Stimulated activated CD4-positive, alpha-beta T cell treated with anti-CD3 and anti-CD28 coated beads, TNF-alpha, amount 100 ng/mL, for 24 hours (primary cell): ENCODE data around the gene CXCL17.

Source experiments
- DNase-seq, 3 experiments: peaks; one replicate each; pipeline ENCODE4 v3.0.0-alpha.2; 2020; ENCODE audit warnings: low read depth in 3 of 3

CXCL17 gene

DNA sequence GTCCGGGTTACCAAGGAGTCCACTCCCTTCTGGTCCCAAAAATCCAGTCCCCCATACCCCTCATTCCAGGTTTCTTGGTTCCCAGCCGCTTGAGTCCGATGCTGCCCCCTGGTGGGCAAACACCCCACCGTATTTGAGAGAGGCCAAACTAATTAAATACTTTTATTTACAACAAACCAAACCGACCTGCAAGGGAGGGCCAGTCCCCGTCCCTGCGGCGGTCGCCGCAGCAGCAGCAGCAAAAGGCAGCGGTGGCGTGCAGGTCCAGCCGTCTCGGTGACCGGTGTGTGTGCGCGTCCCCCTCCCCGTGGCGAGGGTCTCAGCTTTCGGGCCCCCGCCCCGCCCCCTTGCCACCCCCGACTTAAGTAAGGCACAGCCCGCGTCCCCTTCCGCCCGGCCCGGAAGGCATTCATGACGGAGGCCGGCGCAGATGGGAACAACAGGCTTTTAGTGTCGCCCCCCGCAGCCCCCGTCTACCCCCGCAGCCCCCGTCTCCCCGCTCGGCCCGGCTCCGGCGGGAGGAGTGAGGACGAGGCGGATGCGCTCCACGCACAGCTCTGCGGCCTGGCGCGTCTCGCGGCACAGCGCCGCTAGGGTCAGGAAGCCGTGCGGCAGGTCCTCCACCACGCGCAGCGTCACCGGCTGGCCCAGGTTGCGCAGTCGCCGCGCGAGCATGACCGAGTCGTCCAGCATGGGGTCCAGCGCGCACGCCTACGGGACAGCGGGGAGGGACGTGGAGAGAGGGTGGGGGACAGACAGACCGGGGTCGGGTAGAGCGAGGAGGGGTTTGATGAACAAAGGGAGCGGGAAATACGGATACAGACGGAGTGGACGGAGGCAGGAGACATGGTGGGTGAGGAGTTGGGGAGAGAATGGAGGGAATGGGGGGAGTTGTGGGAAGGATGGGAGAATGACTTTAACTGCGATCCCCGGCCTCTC is 41.1 kb downstream of the CXCL17 start:
- peak in 2 of 3 experiments; percentile 53 to 75 for DNase-seq

DNA sequence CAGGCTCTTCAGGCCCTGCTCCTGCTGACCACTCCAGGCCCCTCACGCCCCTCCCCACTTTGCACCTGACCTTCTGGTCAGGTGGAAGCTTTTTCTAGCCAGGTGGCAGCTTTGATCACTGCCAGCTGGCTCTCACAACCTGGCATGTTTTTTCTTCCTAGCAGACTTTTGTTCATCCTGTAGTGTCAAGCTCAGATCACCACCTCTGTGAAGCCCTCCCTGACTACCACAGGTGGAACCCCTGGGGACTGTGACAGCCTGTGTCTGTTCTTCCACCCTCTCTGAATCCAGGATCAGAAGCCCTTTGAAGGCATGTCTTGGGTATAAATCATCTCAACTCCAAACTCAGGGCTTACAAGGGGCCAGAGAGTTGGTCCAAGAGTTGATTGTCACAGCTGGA is 42.3 kb downstream of the CXCL17 start:
- no peak for DNase-seq

DNA sequence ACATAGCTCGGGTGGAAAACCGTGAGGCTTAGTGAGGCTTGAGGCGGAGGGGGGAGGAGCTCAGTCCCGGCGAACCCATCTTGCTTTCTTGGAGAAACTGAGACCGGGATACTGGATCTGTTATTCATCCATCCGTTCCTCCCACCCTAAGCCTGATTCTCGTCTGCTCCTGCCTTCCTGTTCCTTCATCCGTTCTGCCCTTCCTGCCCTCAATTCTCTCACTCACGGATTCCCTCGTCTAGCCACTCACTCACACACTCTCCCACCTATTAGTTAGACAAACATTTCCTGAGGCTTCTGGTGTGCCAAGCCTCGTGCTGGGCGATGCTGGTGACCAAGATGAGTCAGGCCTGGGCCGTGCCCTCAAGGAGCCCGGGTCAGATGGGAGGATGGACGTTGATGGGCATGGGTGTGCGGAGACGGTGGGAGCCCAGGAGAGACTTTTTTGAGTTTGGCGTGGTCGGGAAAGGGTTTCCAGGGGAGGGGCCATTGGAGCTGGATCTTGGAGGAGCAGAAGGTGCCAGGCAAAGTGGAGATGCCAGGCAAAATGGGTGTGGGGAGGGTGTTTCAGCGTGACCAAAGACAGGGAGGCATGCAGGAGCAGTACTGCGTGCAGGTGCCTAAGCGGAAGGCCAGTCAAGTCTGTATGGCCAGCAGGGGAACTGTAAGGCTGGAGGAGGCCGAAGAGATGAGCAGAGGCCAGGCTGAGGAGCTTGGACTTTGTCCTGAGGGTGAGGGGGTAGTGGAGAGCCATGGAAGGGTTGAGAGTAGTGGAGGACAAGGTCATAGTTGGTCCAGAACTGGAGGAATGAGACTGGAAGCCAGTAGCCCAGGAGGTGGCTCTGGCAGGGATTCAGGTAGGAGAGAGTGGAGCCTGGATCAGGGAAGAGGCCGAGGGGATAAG is 45.2 kb downstream of the CXCL17 start:
- DNase-seq = no peak

DNA sequence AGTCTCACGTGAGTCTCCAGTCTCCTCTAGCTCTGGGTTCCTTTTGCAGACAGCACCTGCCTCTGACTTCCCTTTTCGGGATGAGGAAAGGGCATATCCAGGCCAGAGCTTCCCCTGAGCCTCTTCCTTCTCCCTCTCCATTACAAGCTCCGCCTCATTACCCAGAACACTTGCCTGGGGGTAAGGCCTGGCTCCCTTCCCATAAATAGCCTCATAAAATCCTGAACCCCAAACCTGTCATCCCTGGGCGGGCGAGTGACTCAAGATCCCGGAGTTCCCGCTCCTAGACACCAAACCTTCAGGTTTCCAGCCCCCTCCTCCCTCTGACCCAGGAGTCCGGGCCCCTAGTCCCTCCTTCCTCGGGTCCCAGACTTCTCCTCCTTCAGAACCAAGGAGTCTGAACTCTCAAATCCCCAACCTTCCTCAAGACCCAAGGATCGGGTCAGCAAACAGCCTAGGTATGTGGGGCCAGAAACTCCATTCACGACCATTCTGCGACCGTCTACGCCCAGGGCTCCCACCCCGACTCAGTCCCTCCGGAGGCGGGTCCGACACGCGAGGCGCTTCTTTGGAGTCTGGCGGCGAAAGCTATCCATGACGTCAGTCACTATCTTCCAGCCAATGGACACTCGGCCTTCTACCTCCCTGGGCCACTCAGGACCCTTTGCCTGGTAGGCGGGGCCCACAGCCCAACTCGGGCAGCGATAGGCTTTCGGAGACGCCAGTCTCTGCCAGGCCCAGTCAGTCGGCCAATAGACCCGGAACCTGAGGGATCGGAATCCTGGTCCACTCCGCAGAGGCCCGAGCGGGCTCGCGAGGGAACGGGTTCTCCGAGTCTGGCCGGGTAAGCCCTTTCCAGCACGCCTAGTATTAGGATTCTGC is 46.1 kb downstream of the CXCL17 start:
- peak; percentile 89 to 98 (median 90) for DNase-seq

DNA sequence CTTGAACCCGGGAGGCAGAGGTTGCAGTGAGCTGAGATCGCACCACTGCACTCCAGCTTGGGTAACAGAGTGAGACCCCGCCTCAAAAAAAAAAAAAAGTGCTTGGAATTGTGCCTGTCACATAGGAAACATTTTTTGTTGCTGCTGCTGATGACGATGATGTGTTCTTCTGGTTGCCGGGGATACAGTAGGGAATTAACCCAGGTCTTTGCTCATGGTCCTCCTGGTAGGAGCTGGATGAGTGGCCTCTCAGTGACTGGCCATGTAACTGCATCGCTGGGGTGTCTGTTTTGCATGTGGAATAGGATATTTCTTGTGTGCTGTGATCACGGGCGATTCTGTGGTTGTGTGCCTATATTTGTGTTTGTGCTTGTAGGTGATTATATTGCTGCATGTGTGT is 48.0 kb downstream of the CXCL17 start:
- no peak for DNase-seq

DNA sequence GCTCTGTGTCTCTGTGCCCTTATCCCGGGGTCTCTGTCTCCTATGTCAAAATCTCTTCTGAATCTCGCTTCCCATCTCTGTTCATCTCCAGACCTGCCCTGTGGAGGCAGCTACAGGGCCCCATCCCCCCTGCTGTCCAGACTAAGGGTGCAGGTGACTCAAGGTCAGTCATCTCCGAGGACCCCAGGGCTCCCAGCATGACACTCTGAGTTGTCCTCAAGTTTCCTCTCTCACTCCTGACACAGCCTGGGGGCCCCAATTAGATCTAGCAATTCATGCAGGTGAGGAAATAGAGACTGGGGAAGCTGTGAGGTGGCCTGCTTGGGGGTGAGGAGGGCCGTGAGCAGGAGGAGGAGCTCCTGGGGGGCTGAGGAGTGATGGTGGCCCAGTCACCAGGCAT is 50.6 kb downstream of the CXCL17 start:
- no peak for DNase-seq

DNA sequence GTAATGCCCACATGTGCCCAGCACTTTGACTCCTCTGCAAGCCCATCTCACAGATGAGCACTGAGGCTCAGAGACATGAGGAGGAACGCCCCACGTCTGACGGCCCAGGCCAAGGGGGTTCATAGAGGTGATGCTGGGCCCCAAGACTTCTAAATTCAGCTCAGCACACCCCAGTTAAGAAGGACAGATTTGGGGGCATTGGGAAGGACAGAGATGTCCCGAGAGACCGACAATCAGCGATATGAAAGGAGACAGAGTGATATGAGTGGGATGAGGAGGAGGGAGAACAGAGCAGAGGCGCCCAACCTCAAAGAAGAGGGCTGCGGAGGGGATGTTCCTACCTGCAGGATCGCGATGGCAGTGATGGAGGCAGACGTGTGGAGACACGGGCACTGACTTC is 52.8 kb downstream of the CXCL17 start, which contains the start of gene CNFN:
Gene CNFN (minus strand): TSS at position 399 of the 400 bp plus-strand sequence. CDS start 1,260 bp downstream, outside the sequence.
- DNase-seq = no peak

DNA sequence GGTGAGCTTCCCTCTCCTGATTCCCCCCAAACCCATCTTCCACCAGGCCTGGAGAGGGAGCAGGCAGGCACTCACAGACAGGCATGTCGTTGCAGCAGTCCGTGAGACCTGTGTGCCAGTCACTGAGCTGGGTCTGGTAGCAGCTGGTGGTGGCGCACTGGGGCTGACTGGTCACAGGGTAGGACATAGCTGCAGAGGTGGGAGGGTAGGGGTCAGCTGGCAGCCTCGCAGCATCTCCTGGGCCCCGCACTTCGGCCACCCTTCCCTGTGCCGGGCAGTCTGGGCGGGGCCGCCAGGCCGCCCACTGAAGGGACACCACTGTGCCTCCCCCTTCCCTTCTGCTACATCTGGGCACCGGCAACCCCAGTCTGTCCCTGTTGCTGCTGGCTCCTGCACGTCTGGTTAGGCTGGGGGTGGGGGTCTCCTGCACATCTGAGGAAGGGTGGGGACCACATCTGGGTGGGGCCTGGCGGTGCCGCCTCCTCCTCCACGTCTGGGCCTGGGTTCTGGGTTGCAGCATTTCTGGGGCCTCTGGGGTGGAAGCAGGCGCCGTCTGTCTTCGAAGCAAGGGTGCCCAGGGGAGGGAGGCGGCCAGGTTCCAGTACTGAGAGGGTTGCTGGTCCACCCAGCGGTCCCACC is 53.8 kb downstream of the CXCL17 start:
- DNase-seq = no peak

DNA sequence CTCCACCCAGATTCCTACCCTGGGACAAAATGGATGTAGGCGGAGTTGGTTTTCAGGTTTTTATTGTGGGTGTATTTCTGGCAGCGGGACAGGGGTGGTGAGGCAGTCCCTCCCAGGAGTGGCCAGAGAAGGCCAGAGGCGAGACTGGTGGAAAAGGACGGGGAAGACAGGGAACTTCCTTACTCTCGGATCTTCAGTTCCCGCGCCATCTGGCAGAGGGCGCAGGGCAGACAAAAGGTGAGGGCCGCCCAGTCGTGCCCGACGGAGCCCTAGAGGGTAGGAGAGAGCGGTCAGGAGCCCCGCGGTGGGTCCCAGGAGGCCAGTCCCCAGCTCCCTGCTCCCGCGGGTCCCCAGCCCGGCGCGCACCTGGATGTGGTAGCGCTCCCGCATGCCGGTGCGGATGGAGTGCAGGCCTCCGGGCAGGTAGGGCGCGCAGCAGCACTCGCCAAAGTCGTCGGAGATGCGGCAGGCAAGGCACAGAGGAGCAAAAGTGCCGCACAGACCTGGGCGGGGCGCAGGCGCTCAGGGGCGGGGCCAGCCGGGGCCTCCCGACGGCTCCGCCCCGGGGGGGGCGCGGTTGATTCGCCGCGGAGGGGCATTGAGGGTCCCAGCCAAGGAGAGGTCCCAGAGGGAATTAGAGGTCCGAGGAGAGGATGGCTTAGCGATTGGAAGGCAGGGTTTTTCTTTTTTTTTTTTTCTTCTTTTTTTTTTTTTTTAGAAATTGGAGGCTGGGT is 55.6 kb downstream of the CXCL17 start:
- DNase-seq = peak; percentile 33 to 71 (median 44)

DNA sequence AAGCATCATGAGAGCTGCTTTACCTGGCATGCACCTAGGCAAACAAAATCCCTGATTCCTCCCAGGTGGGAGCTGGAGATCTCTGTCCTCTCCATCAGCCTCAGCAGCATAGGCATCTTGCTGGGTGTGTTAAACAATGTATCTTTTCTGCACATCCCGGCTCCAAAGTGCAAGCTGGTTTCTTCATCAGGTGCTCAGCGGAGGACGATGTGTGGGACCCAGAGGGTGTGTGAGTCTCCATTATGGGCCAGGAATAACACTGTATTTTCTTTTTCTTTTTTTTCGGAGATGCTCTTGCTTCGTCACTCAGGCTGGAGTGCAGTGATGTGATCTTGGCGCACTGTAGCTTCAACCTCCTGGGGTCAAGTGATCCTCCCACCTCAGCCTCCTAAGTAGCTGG is 62.6 kb downstream of the CXCL17 start:
- DNase-seq = no peak
